RPMI8226 (cell line): ENCODE results near the gene POLR2F.

Experiments used
- DNase-seq: peaks from one replicate; pipeline ENCODE4 v3.0.0-alpha.2; 2015

Gene POLR2F

GRCh38 chr22:38009000-38009806 lies 55.7 kb downstream of the POLR2F start:
- no peak for DNase-seq

GRCh38 chr22:38012604-38013072 lies 59.1 kb downstream of the POLR2F start:
- DNase-seq = no peak

GRCh38 chr22:38014083-38014482 lies 60.6 kb downstream of the POLR2F start:
- no peak for DNase-seq

- DNase-seq = no peak
Observed at GRCh38 chr22:38016182-38017151, 63.0 kb downstream of the POLR2F start.

GRCh38 chr22:38017272-38017920 lies 63.9 kb downstream of the POLR2F start:
- DNase-seq = peak; percentile 71

- DNase-seq = no peak
Observed at GRCh38 chr22:38017939-38018885, 64.7 kb downstream of the POLR2F start.
